ENCODE results near the gene FER1L5.

FER1L5 gene

DNA sequence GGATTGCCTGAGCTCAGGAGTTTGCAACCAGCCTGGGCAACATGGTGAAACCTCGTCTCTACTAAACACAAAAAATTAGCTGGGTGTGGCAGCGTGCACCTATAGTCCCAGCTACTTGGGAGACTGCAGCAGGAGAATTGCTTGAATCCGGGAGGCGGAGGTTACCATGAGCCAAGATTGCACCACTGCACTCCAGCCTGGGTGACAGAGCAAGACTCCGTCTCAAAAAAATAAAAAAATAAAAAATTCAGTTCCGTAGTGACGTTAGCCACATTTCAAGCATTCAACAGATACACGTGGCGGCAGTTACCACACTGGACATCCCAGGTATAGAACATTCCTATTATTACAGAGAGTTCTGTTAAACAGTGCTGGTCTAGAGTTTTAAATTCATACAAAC, 8.9 kb upstream of the FER1L5 start:
- no peak for DNase-seq (ENCODE audit: low read depth)
- no peak overlapping the region for H3K4me3 ChIP-seq (ENCODE audit: low read depth, low read length)
- TF ChIP-seq, protein P1, sequence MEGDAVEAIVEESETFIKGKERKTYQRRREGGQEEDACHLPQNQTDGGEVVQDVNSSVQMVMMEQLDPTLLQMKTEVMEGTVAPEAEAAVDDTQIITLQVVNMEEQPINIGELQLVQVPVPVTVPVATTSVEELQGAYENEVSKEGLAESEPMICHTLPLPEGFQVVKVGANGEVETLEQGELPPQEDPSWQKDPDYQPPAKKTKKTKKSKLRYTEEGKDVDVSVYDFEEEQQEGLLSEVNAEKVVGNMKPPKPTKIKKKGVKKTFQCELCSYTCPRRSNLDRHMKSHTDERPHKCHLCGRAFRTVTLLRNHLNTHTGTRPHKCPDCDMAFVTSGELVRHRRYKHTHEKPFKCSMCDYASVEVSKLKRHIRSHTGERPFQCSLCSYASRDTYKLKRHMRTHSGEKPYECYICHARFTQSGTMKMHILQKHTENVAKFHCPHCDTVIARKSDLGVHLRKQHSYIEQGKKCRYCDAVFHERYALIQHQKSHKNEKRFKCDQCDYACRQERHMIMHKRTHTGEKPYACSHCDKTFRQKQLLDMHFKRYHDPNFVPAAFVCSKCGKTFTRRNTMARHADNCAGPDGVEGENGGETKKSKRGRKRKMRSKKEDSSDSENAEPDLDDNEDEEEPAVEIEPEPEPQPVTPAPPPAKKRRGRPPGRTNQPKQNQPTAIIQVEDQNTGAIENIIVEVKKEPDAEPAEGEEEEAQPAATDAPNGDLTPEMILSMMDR (IDR thresholded peaks at IDR 0.05; ENCODE audit: control insufficient read depth, extremely low read depth, insufficient read depth): no peak

- TF ChIP-seq, protein P1 (IDR thresholded peaks at IDR 0.05; ENCODE audit: control insufficient read depth, extremely low read depth, insufficient read depth): no peak
- DNase-seq (ENCODE audit: low read depth): no peak
- H3K4me3 ChIP-seq (ENCODE audit: low read depth, low read length): peak overlapping the region; percentile 83
Observed at GRCh38 chr2:96636551-96637171, 5.9 kb upstream of the FER1L5 start.

DNA sequence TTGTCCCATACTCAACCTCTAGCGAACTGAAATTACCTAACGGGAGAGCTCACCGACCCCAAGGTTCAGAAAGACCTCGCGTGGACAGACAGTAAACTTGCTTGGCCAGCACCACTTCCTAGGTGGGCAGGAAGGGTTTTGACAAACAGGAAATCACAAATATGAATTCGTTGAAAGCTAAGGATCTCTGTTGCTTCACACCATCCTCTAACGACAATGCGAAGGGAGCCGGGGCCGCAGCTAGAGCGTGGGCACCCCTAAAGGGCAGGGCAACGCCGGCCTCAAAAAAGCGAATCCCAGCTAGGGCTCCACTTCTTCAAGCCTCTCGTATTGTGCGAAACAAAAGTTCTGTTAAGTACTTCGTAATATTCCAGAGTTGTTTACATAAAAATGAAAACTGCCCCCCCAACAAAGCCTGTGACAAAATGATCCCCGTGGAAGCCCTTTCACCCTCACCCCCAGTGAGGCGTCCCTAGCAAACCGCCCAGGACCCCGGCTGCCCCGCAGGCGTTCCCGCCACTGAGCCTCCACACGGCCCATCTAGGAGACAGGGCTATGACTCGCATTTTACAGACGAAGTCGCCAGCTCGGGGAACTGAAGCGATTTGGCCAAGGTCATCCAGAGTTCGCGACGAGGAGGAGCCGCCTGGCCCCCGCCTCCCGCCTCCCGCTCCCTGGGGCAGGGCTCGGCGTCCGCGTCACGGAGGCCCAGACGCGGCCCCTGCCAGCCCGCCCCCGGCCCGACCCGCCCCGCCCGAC, 5.0 kb upstream of the FER1L5 start:
- peak; percentile 67 for DNase-seq (ENCODE audit: low read depth)
- H3K4me3 ChIP-seq (ENCODE audit: low read depth, low read length): peak overlapping the region; percentile 83
- TF ChIP-seq, protein P1 (IDR thresholded peaks at IDR 0.05; ENCODE audit: control insufficient read depth, extremely low read depth, insufficient read depth): no peak

DNA sequence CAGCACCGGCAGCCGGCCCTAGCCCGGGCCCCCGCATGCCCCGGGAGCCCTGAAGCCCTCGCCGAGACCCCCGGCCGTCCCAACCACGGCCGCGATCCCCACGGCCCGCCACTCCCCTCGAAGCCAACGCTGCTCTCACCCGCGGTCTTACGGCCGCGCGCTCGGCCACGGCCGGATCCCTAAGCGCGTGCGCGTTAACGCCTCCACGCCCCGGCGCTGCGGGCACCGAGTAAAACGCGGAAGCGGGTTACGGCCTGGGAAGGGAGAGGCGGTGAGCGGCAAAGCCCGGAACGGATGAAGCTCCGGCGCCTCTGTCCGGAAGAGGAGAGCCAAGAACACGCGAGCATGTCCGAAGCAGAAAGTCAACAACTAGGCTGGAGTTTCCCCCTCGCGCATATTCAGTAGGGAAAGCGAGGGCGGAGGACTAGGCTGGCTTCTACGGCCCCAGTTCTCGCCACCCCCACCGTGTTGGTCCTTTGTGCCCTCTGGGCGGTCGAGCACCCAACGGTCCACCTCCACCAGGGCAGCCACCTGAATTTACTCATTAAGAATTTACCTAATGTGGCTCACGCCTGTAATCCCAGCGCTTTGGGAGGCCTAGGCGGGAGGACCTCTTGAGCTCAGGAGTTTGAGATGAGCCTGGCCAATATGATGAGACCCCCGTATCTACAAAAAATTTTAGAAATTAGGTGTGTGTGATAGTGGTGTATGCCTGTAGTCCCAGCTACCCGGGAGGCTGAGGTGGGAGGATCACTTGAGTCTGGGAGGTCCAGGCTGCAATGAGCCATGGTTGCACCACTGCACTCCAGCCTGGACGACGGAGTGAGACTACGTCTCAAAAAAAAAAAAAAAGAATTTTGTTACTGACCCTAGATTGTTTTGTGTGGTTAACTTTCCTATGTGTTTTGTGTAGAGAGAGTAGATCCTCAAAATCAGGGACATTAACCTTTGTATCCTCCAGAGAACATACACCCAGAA, 4.1 kb upstream of the FER1L5 start, which contains the start of gene KANSL3:
KANSL3 (minus strand) TSS at position 169 of the 978 bp plus-strand sequence. CDS start 1,177 bp downstream, outside the sequence.
- TF ChIP-seq, protein P1 (IDR thresholded peaks at IDR 0.05; ENCODE audit: control insufficient read depth, extremely low read depth, insufficient read depth): no peak
- H3K4me3 ChIP-seq (ENCODE audit: low read depth, low read length): peak within 1 kb of the TSS; percentile 83
- peak; percentile 79 for DNase-seq (ENCODE audit: low read depth)

DNA sequence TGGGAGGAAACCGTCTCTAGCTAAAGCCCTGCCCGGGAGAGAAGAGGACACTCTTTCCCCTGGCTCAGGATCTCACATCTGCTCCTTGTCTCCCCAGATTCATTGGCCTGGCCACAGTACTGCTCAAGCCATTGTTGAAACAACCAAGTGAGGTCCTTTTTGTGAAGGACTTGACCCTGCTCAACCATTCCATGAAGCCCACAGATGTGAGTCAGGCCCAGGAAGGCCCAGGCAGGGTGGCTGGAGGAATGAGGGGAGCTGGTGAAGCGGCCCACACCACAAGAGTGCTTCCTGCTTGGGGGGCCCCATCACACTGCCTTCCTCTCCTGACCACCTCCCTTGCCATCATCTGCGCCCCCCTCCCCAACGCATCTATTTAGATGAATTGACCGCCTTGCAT, 5.1 kb downstream of the FER1L5 start:
- TF ChIP-seq, protein P1 (IDR thresholded peaks at IDR 0.05; ENCODE audit: control insufficient read depth, extremely low read depth, insufficient read depth): no peak
- DNase-seq (ENCODE audit: low read depth): no peak
- H3K4me3 ChIP-seq (ENCODE audit: low read depth, low read length): no peak overlapping the region

GRCh38 chr2:96648306-96648930, 5.9 kb downstream of the FER1L5 start:
- TF ChIP-seq, protein P1 (IDR thresholded peaks at IDR 0.05; ENCODE audit: control insufficient read depth, extremely low read depth, insufficient read depth): no peak
- DNase-seq (ENCODE audit: low read depth): no peak
- H3K4me3 ChIP-seq (ENCODE audit: low read depth, low read length): no peak overlapping the region
